GM13976 (cell line): ENCODE data around the gene SVBP.

Experiments
- DNase-seq: peaks from one replicate; pipeline ENCODE4 v3.0.0; 2012; ENCODE audit warnings: low spot score
- CTCF ChIP-seq: IDR thresholded peaks from 2 replicates; pipeline ENCODE4 v1.5.1; 2012; ENCODE audit warnings: borderline replicate concordance, mild to moderate bottlenecking; ENCODE audit not compliant: insufficient read depth; ENCODE audit errors: extremely low read depth, missing control alignments, control extremely low read depth
- in situ Hi-C: fragments of 300-500 bp; cut with MboI; formaldehyde crosslinking; loops from one replicate; pipeline ENCODE4 v1.12.0; 2022; ENCODE audit warnings: low sequenced_read_pairs, mixed read lengths, inconsistent platforms; ENCODE audit not compliant: unreplicated experiment

The SVBP gene

GRCh38 chr1:42768172-42768571 lies 49.0 kb downstream of the SVBP start:
- DNase-seq, result no peak
- in situ Hi-C loops, result no loop called here
- no peak for TF ChIP-seq CTCF

GRCh38 chr1:42767510-42768000 lies 49.6 kb downstream of the SVBP start:
- DNase-seq, result no peak
- no peak for TF ChIP-seq CTCF
- in situ Hi-C loops, result no loop called here

- peak; percentile 98 for DNase-seq
- TF ChIP-seq CTCF, result no peak
- in situ Hi-C loops, result no loop called here
Observed at GRCh38 chr1:42766741-42767509, 50.3 kb downstream of the SVBP start, which contains the start of the genes C1orf50 and P3H1. Gene C1orf50 (plus strand): TSS chr1:42767249. CDS start chr1:42767312, 63 bp downstream. Gene P3H1 (minus strand): TSS chr1:42767028. CDS start chr1:42766971, 57 bp downstream.

GRCh38 chr1:42765832-42766740 lies 51.1 kb downstream of the SVBP start:
- in situ Hi-C loops, result no loop called here
- peak; percentile 21 for TF ChIP-seq CTCF
- peak; percentile 70 for DNase-seq

GRCh38 chr1:42765269-42765668 lies 51.9 kb downstream of the SVBP start:
- in situ Hi-C loops, result no loop called here
- DNase-seq, result no peak
- no peak for TF ChIP-seq CTCF

GRCh38 chr1:42762269-42762668 lies 54.9 kb downstream of the SVBP start:
- in situ Hi-C loops, result no loop called here
- DNase-seq, result no peak
- no peak for TF ChIP-seq CTCF
